Mucosa of descending colon (tissue), 3 donors: ENCODE data around the gene ASB16. TPM values are rescaled to one million over a fixed set of nuclear protein-coding genes. Genes with fewer than 3 reads are reported as not detected.

Experiments
- ATAC-seq: fragments of 200-7000 bp; cut with Tn5 transposase; one replicate; pipeline ENCODE4 v1.9.1; 2020; ENCODE audit warnings: mild to moderate bottlenecking, moderate library complexity
- DNase-seq, 3 donors: peaks; one replicate each; pipeline ENCODE4 v3.0.0-alpha.2; 2020
- H3K36me3 ChIP-seq: fragments of 200-600 bp; one replicate; pipeline ENCODE4 v1.8.0; 2021; ENCODE audit warnings: low read depth, mild to moderate bottlenecking
- H3K4me1 ChIP-seq: fragments of 200-600 bp; one replicate; pipeline ENCODE4 v1.8.0; 2021; ENCODE audit warnings: low read depth, mild to moderate bottlenecking
- H3K4me3 ChIP-seq: fragments of 200-600 bp; one replicate; pipeline ENCODE4 v1.8.0; 2021; ENCODE audit warnings: mild to moderate bottlenecking
- H3K9me3 ChIP-seq: fragments of 200-600 bp; one replicate; pipeline ENCODE4 v1.8.0; 2021; ENCODE audit warnings: mild to moderate bottlenecking
- CTCF ChIP-seq: fragments of 200-600 bp; IDR thresholded peaks from one replicate; pipeline ENCODE4 v1.8.0; 2022; ENCODE audit warnings: antibody characterized with exemption, mild to moderate bottlenecking
- intact Hi-C, 2 donors: fragments of 100-400 bp; cut with DNase I in 1 of 2; cut with micrococcal nuclease in 1 of 2; formaldehyde crosslinking; loops; one replicate each; pipeline versions ENCODE4 v1.11.0 to v1.11.1; 2022; cut with DNase I, micrococcal nuclease
- total RNA-seq, 3 donors: library from RNA; stranded (reverse); fragmentation: NEBNext Ultra II Directional in 2 of 3; extraction: Animal tissue kit (Norgen Biotek cat#: 25700) in 2 of 3; gene quantifications; one replicate each; pipeline versions ENCODE4 v1.2.1 to v1.2.4, GENCODE V29; 2021 to 2023
- donor health status: DM: no; HTN: no; CAD: no; lungs with moderate emphysema.
- donor health status: DM: no; HTN: no; CAD: no.
- donor health status: DM: no; HTN: yes; CAD: no.

ASB16 gene
- total RNA-seq, 3 donors from 2014 or later = 0.29 to 1.7 TPM; not detected in 1

DNA sequence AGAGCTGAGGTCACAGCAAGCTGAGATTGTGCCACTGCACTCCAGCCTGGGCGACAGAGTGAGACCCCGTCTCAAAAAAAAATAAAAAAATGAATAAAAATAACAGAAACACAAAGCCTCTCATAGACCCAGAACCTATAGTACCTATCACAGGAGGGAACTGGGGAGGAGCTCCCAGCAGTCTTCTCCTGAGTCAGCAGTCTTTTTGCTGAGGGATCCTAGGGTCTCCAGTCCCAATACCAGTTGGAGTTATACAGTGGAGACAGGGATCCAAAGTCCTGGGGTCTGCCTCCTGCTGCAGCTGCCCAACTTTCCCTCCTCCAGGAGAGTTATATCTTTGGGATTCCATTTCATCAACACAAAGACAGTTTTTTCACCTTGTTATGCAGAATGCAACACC is 12.5 kb downstream of the ASB16 start:
- DNase-seq (no peak), ATAC-seq (no peak)
- H3K36me3 ChIP-seq = no peaks in the 10 kb centered on the region
- peaks cover 13% of the 10 kb centered on the region for H3K4me1 ChIP-seq
- intact Hi-C loops = no loop called here
- H3K4me3 ChIP-seq = no peak overlapping the region
- no peak for TF ChIP-seq CTCF
- no peaks in the 10 kb centered on the region for H3K9me3 ChIP-seq

DNA sequence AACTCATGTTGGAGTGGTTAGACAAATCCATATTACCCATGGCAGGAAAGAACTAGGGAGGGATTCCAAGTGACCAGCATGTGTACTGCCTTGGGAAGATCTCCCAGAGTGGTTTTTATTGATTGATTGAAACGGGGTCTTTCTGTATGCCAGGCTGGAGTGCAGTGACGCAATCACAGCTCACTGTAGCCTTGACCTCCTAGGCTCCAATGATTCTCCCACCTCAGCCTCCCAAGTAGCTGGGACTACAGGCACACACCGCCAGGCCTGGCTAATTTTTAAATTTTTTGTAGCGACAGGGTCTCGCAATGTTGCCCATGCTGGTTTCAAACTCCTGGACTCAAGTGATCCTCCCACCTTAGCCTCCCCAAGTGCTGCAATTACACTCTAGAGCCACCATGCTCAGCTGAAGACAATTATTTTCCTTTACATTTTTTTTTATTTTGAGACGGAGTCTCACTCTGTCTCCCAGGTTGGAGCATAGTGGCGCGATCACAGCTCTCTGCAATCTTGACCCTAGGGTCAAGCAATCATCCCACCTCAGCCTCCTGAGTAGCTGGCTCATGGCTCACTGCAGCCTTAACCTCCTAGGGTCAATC is 13.8 kb downstream of the ASB16 start:
- intact Hi-C loops = no loop called here
- Histone ChIP-seq H3K36me3 (no peaks in the 10 kb centered on the region), H3K9me3 (no peaks in the 10 kb centered on the region), H3K4me1 (peaks cover 16% of the 10 kb centered on the region), H3K4me3 (no peak overlapping the region)
- DNase-seq (no peak), ATAC-seq (no peak)
- TF ChIP-seq CTCF = no peak

- Histone ChIP-seq H3K4me3 (peak within 1 kb of the TSS; percentile 78), H3K9me3 (no peaks in the 10 kb centered on the region), H3K4me1 (peaks cover 16% of the 10 kb centered on the region), H3K36me3 (no peaks in the 10 kb centered on the region)
- DNase-seq (peak; percentile 99 to 100 (median 100)), ATAC-seq (peak; percentile 98)
- intact Hi-C loops = no loop called here
- TF ChIP-seq CTCF = no peak
Measured at GRCh38 chr17:44186307-44187130, 16.0 kb downstream of the ASB16 start, which contains the start of gene TMUB2. TSS of gene TMUB2 (plus strand) at chr17:44186972. CDS start at chr17:44187709, 737 bp downstream.

- Histone ChIP-seq H3K4me3 (peak overlapping the region; percentile 78), H3K9me3 (no peaks in the 10 kb centered on the region), H3K4me1 (peaks cover 22% of the 10 kb centered on the region), H3K36me3 (no peaks in the 10 kb centered on the region)
- TF ChIP-seq CTCF = no peak
- ATAC-seq = peak; percentile 69
- DNase-seq = peak in 1 of 3 donors; percentile 55
- intact Hi-C loops = no loop called here
Measured at GRCh38 chr17:44187131-44187899, 16.8 kb downstream of the ASB16 start.

GRCh38 chr17:44188576-44189403 is 18.3 kb downstream of the ASB16 start:
- Histone ChIP-seq H3K4me1 (peaks cover 31% of the 10 kb centered on the region), H3K9me3 (no peaks in the 10 kb centered on the region), H3K36me3 (no peaks in the 10 kb centered on the region), H3K4me3 (no peak overlapping the region)
- DNase-seq (peak in 1 of 3 donors; percentile 32), ATAC-seq (no peak)
- TF ChIP-seq CTCF = no peak
- intact Hi-C loops = no loop called here
